ENCODE data around the gene RUBCNL.

RUBCNL gene

GRCh38 chr13:46310066-46310465 is 77.0 kb downstream of the RUBCNL start:
- DNase-seq (ENCODE audit: low spot score), result no peak

DNA sequence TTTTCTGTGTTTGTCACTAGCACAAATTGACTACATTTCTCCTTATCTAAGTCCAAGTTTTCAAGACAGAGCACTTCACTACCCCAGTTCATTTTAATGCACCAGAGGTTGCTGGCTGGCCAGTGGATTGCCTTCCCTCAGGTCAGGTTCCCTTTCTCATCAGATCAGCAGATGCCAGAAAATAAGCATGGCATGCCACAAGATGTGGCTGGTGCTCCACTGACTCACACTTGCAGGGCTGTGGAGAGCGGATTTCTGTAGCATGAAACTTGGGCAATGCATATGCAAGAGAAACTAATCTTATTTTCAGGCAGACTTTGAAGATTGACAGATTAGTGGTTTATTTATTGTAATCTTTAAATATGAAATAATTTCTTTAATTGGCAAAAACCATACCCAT is 79.5 kb downstream of the RUBCNL start:
- no peak for DNase-seq (ENCODE audit: low spot score)

GRCh38 chr13:46304546-46304945 is 82.5 kb downstream of the RUBCNL start:
- no peak for DNase-seq (ENCODE audit: low spot score)

GRCh38 chr13:46303742-46304385 is 83.2 kb downstream of the RUBCNL start:
- DNase-seq (ENCODE audit: low spot score), result no peak

GRCh38 chr13:46297361-46297811 is 89.7 kb downstream of the RUBCNL start:
- DNase-seq (ENCODE audit: low spot score), result no peak

GRCh38 chr13:46296921-46297320 is 90.1 kb downstream of the RUBCNL start:
- no peak for DNase-seq (ENCODE audit: low spot score)

GRCh38 chr13:46296115-46296822 is 90.8 kb downstream of the RUBCNL start:
- DNase-seq (ENCODE audit: low spot score), result peak; percentile 18

DNA sequence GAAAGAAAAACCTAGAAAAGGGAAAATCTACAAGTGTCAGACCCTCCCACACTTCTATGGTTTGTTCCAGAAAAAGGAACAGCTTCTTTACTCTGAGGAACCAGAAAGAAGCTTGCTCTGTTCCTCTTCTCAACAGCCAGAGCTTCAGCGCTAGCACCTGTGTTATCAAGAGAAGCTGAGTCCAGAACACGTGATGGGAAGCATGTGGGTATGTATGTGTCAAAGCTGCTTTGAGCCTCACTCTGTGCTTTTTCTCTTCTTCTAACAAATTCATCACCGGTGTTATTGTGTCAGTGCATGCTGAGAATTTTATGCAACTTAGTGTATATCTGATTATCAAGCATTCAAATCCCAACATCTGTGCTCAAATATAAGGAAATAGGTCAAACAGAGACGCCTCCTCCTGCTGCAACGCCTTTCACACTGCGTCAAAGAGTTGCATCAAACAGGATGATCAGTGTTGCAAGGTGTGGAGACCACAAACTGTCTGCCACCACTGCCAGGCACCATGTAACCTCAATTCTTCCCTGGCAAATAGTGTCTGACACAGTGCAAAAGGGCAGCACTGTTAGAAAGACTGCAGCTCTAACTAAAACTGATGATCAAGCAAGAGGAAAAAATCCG is 91.4 kb downstream of the RUBCNL start:
- peak; percentile 77 for DNase-seq (ENCODE audit: low spot score)

DNA sequence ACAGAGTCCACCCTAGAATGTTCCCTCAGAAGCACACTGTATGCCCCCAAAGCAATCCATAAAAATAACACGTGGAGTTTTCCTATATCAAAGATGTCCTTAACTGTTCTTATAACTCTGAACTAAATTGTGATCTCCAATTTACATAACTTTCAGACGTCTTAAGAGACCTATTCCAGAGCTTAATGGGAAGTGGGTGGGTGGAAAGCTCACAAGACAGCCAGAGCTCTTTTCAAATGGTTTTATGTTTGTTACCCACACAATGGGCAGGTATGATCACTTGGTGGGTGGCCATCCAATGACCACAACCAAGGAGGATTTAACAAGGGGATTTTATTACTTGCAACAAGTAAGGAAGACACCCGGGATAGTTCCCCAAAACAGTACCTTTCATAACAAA is 93.6 kb downstream of the RUBCNL start:
- no peak for DNase-seq (ENCODE audit: low spot score)
